Stomach smooth muscle (tissue), 2 donors: ENCODE results near the gene LRRC47.

Source experiments
- H3K27ac ChIP-seq: one replicate; pipeline ENCODE4 v1.7.0; 2013; ENCODE audit warnings: mild to moderate bottlenecking, low read length, inconsistent platforms
- H3K27me3 ChIP-seq, 2 donors: one replicate each; pipeline ENCODE4 v1.7.0; 2013; ENCODE audit warnings: low read length in 2 of 2; ENCODE audit not compliant: insufficient read depth in 2 of 2, control insufficient read depth in 1 of 2
- H3K36me3 ChIP-seq, 2 donors: one replicate each; pipeline ENCODE4 v1.7.0; 2013; ENCODE audit warnings: low read length in 2 of 2; ENCODE audit not compliant: control insufficient read depth in 2 of 2, insufficient read depth in 2 of 2
- H3K4me1 ChIP-seq: one replicate; pipeline ENCODE4 v1.7.0; 2013; ENCODE audit warnings: low read length; ENCODE audit not compliant: control insufficient read depth, insufficient read depth
- H3K4me3 ChIP-seq, 2 donors: one replicate each; pipeline ENCODE4 v1.7.0; 2013; ENCODE audit warnings: low read length in 2 of 2
- H3K9ac ChIP-seq, 2 donors: one replicate each; pipeline ENCODE4 v1.7.0; 2013; ENCODE audit warnings: low read length in 2 of 2, mild to moderate bottlenecking in 1 of 2
- H3K9me3 ChIP-seq, 2 donors: one replicate each; pipeline ENCODE4 v1.7.0; 2013; ENCODE audit warnings: low read length in 2 of 2; ENCODE audit not compliant: control insufficient read depth in 2 of 2
- donor health status: healthy.
- donor health status: Pancreatic carcinoma.

LRRC47 gene

GRCh38 chr1:3777078-3777547 is 19.2 kb downstream of the LRRC47 start:
- H3K36me3 ChIP-seq: peaks cover 26 to 30% of the 10 kb centered on the region in 2 donors
- peaks cover 18% of the 10 kb centered on the region for H3K4me1 ChIP-seq
- H3K27me3 ChIP-seq: no peaks in the 10 kb centered on the region
- H3K27ac ChIP-seq: no peak overlapping the region
- no peak overlapping the region for H3K4me3 ChIP-seq
- H3K9ac ChIP-seq: no peak overlapping the region
- H3K9me3 ChIP-seq: no peaks in the 10 kb centered on the region

- Histone ChIP-seq H3K4me1 (peaks cover 25% of the 10 kb centered on the region), H3K4me3 (no peak overlapping the region), H3K9ac (no peak overlapping the region), H3K36me3 (peaks cover 21 to 23% of the 10 kb centered on the region in 2 donors), H3K27ac (no peak overlapping the region), H3K9me3 (no peaks in the 10 kb centered on the region), H3K27me3 (no peaks in the 10 kb centered on the region)
Observed at GRCh38 chr1:3776231-3776961, 19.9 kb downstream of the LRRC47 start.

GRCh38 chr1:3775490-3776230 is 20.6 kb downstream of the LRRC47 start:
- H3K4me3 ChIP-seq: no peak overlapping the region
- no peaks in the 10 kb centered on the region for H3K27me3 ChIP-seq
- H3K36me3 ChIP-seq: peaks cover 16 to 17% of the 10 kb centered on the region in 2 donors
- no peak overlapping the region for H3K27ac ChIP-seq
- peaks cover 32% of the 10 kb centered on the region for H3K4me1 ChIP-seq
- no peaks in the 10 kb centered on the region for H3K9me3 ChIP-seq
- H3K9ac ChIP-seq: no peak overlapping the region

- Histone ChIP-seq H3K27ac (no peak overlapping the region), H3K27me3 (no peaks in the 10 kb centered on the region), H3K4me3 (no peak overlapping the region), H3K4me1 (peaks cover 33% of the 10 kb centered on the region), H3K9me3 (no peaks in the 10 kb centered on the region), H3K36me3 (peaks cover 11 to 12% of the 10 kb centered on the region in 2 donors), H3K9ac (no peak overlapping the region)
Observed at GRCh38 chr1:3774946-3775489, 21.3 kb downstream of the LRRC47 start.

- H3K27ac ChIP-seq: peak overlapping the region; percentile 58
- peaks cover 5 to 6% of the 10 kb centered on the region in 2 donors for H3K36me3 ChIP-seq
- H3K4me3 ChIP-seq: no peak overlapping the region
- H3K9me3 ChIP-seq: no peaks in the 10 kb centered on the region
- no peaks in the 10 kb centered on the region for H3K27me3 ChIP-seq
- no peak overlapping the region for H3K9ac ChIP-seq
- peaks cover 33% of the 10 kb centered on the region for H3K4me1 ChIP-seq
Observed at GRCh38 chr1:3774276-3774945, 21.9 kb downstream of the LRRC47 start.

- H3K27me3 ChIP-seq: no peaks in the 10 kb centered on the region
- H3K27ac ChIP-seq: peak overlapping the region; percentile 58
- no peak overlapping the region for H3K9ac ChIP-seq
- peak overlapping the region in 1 of 2 donors; percentile 71 for H3K4me3 ChIP-seq
- peaks cover 33% of the 10 kb centered on the region for H3K4me1 ChIP-seq
- H3K36me3 ChIP-seq: no peaks in the 10 kb centered on the region
- H3K9me3 ChIP-seq: no peaks in the 10 kb centered on the region
Observed at GRCh38 chr1:3773572-3774275, 22.6 kb downstream of the LRRC47 start.

GRCh38 chr1:3772715-3773571 is 23.4 kb downstream of the LRRC47 start, which contains the start of gene SMIM1:
TSS of gene SMIM1 (plus strand) at chr1:3772749. CDS start at chr1:3775374, 2,625 bp downstream.
- Histone ChIP-seq H3K27ac (peak within 1 kb of the TSS; percentile 58), H3K27me3 (no peaks in the 10 kb centered on the region), H3K9me3 (no peaks in the 10 kb centered on the region), H3K4me3 (peak within 1 kb of the TSS; percentile 70 to 74), H3K9ac (peak within 1 kb of the TSS; percentile 58 to 60), H3K36me3 (no peaks in the 10 kb centered on the region), H3K4me1 (peaks cover 33% of the 10 kb centered on the region)

GRCh38 chr1:3772027-3772714 is 24.1 kb downstream of the LRRC47 start:
- H3K27ac ChIP-seq: no peak overlapping the region
- peak overlapping the region; percentile 58 to 60 for H3K9ac ChIP-seq
- no peaks in the 10 kb centered on the region for H3K9me3 ChIP-seq
- H3K4me3 ChIP-seq: peak overlapping the region; percentile 70 to 74
- no peaks in the 10 kb centered on the region for H3K36me3 ChIP-seq
- H3K27me3 ChIP-seq: no peaks in the 10 kb centered on the region
- peaks cover 33% of the 10 kb centered on the region for H3K4me1 ChIP-seq
